ENCODE measurements around the gene CRYGD. TPM values are rescaled to one million over a fixed set of nuclear protein-coding genes. Genes with fewer than 3 reads are reported as not detected.

The CRYGD gene
- polyA plus RNA-seq, 10 donors, result not detected

GRCh38 chr2:208086029-208086428 lies 38.3 kb downstream of the CRYGD start:
- DNase-seq, result no peak

- DNase-seq, result no peak
Measured at GRCh38 chr2:208083807-208084206, 40.5 kb downstream of the CRYGD start.

GRCh38 chr2:208077276-208077675 lies 47.0 kb downstream of the CRYGD start:
- DNase-seq, result no peak

- DNase-seq, result no peak
Measured at GRCh38 chr2:208074610-208075356, 49.5 kb downstream of the CRYGD start.

GRCh38 chr2:208072250-208072892 lies 52.0 kb downstream of the CRYGD start:
- DNase-seq, result peak; percentile 25 to 79 (median 72)

Other genes starting within 250 kb of the CRYGD start
- gene PLEKHM3, start 99.0 kb downstream of the CRYGD start, polyA plus RNA-seq (ENCODE audit: insufficient read length in 10 of 10), result 1 to 10 TPM; 5.3 to 8.9 (median 7.1) TPM
- gene CRYGC, start 5.3 kb upstream of the CRYGD start, polyA plus RNA-seq (ENCODE audit: insufficient read length in 10 of 10), result not detected
- not detected for gene CRYGB, start 21.6 kb upstream of the CRYGD start, polyA plus RNA-seq (ENCODE audit: insufficient read length in 10 of 10)
- not detected for gene CRYGA, start 39.1 kb upstream of the CRYGD start, polyA plus RNA-seq (ENCODE audit: insufficient read length in 10 of 10)
- not detected for gene C2orf80, start 65.5 kb upstream of the CRYGD start, polyA plus RNA-seq (ENCODE audit: insufficient read length in 10 of 10)
- 10 to 100 TPM; 33.1 to 45.9 (median 40.1) TPM for gene IDH1, start 130.5 kb upstream of the CRYGD start, polyA plus RNA-seq (ENCODE audit: insufficient read length in 10 of 10)
- gene PIKFYVE, start 141.7 kb upstream of the CRYGD start, polyA plus RNA-seq (ENCODE audit: insufficient read length in 10 of 10), result 10 to 100 TPM; 12.2 to 23.1 (median 17.4) TPM

All from muscle of back (tissue), 11 donors.